ENCODE measurements around the gene MYBPH. TPM values are rescaled to one million over a fixed set of nuclear protein-coding genes. Genes with fewer than 3 reads are reported as not detected.

MYBPH gene
- total RNA-seq, 4 donors from 2014 or later: 0.37 TPM; not detected in 3

GRCh38 chr1:203176273-203177035 lies 828 bp upstream of the MYBPH start:
- no peak for TF ChIP-seq CTCF (IDR thresholded peaks at IDR 0.05)
- DNase-seq (ENCODE audit: low spot score) (no peak), ATAC-seq (ENCODE audit: low FRiP score) (no peak)

- ATAC-seq (ENCODE audit: low FRiP score) (no peak), DNase-seq (ENCODE audit: low spot score) (no peak)
- no peak for TF ChIP-seq CTCF (IDR thresholded peaks at IDR 0.05)
These were observed 208 bp upstream of the MYBPH start for GRCh38 chr1:203175827-203176241.

GRCh38 chr1:203174324-203174985 lies 1.2 kb downstream of the MYBPH start:
- ATAC-seq (ENCODE audit: low FRiP score) (no peak), DNase-seq (ENCODE audit: low spot score) (no peak)
- TF ChIP-seq CTCF (IDR thresholded peaks at IDR 0.05): no peak

GRCh38 chr1:203173566-203173965 lies 2.1 kb downstream of the MYBPH start:
- no peak for DNase-seq (ENCODE audit: low spot score)
- ATAC-seq (ENCODE audit: low FRiP score): no peak
- no peak for TF ChIP-seq CTCF (IDR thresholded peaks at IDR 0.05)

- no peak for TF ChIP-seq CTCF (IDR thresholded peaks at IDR 0.05)
- DNase-seq (ENCODE audit: low spot score) (no peak), ATAC-seq (ENCODE audit: low FRiP score) (no peak)
These were observed 2.5 kb downstream of the MYBPH start for GRCh38 chr1:203173011-203173555.

- ATAC-seq (ENCODE audit: low FRiP score): no peak
- TF ChIP-seq CTCF (IDR thresholded peaks at IDR 0.05): no peak
- DNase-seq (ENCODE audit: low spot score): no peak
These were observed 3.2 kb downstream of the MYBPH start for GRCh38 chr1:203172184-203173010.
